A549 (cell line): ENCODE results near the gene FAM20C.
"Not testable (repeated sequence)": the region's sequence is repeated elsewhere in the genome, so short reads cannot be mapped to it uniquely, and the experiment has no call there.

Source experiments
- CBX2 ChIP-seq: fragments of 200-600 bp; sonication (generic); IDR thresholded peaks from 2 replicates; pipeline ENCODE4 v1.6.1; 2016; ENCODE audit warnings: low read depth, mild to moderate bottlenecking, borderline replicate concordance
- CEBPB ChIP-seq, 2 experiments: fragments of >200 bp in 1 of 2; sonication (Bioruptor Twin) in 1 of 2; formaldehyde crosslinking in 1 of 2; IDR thresholded peaks; 2 replicates each; pipeline ENCODE4 v1.6.1; 2012 to 2016
- EP300 ChIP-seq, 2 experiments: fragments of >200 bp; sonication (Bioruptor Twin); formaldehyde crosslinking; IDR thresholded peaks; 2 replicates in 1 of 2; 3 replicates in 1 of 2; pipeline ENCODE4 v1.6.1; 2016 to 2017
- HDAC2 ChIP-seq: fragments of 200-600 bp; sonication (generic); IDR thresholded peaks from 2 replicates; pipeline ENCODE4 v1.6.1; 2016
- HOXA7 ChIP-seq: fragments of 250-450 bp; sonication (Bioruptor Pico); IDR thresholded peaks from 2 replicates; pipeline ENCODE4 v1.5.0; 2020; ENCODE audit warnings: mild to moderate bottlenecking, moderate library complexity
- MYC ChIP-seq: IDR thresholded peaks from 2 replicates; pipeline ENCODE4 v1.6.1; 2012; ENCODE audit warnings: mild to moderate bottlenecking, inconsistent platforms, low read length, improper control_type of control experiment, borderline replicate concordance
- POLR2AphosphoS2 ChIP-seq: conservative IDR thresholded peaks from 2 replicates; pipeline ENCODE4 v1.6.1; 2012; ENCODE audit warnings: low read length, improper control_type of control experiment, inconsistent platforms
- RAD21 ChIP-seq, 2 experiments: fragments of >200 bp in 1 of 2; sonication (Bioruptor Twin) in 1 of 2; formaldehyde crosslinking in 1 of 2; IDR thresholded peaks in 1 of 2; conservative IDR thresholded peaks in 1 of 2; 2 replicates in 1 of 2; 3 replicates in 1 of 2; pipeline ENCODE4 v1.6.1; 2012 to 2018; ENCODE audit warnings: inconsistent platforms in 1 of 2
- TF ChIP-seq, protein P1 (sequence below): IDR thresholded peaks from 2 replicates; pipeline ENCODE4 v1.6.1; 2012
- TF ChIP-seq, protein P2 (sequence below): fragments of >200 bp; sonication (Bioruptor Twin); formaldehyde crosslinking; IDR thresholded peaks from 3 replicates; pipeline ENCODE4 v1.5.1; 2016
- TF ChIP-seq, protein P3 (sequence below): fragments of >200 bp; sonication (Bioruptor Twin); formaldehyde crosslinking; IDR thresholded peaks from 3 replicates; pipeline ENCODE4 v1.6.1; 2016
- TF ChIP-seq, protein P4 (sequence below): fragments of 450-650 bp; IDR thresholded peaks from 2 replicates; pipeline ENCODE4 v1.6.1; 2014; ENCODE audit warnings: antibody characterized with exemption

DNA sequence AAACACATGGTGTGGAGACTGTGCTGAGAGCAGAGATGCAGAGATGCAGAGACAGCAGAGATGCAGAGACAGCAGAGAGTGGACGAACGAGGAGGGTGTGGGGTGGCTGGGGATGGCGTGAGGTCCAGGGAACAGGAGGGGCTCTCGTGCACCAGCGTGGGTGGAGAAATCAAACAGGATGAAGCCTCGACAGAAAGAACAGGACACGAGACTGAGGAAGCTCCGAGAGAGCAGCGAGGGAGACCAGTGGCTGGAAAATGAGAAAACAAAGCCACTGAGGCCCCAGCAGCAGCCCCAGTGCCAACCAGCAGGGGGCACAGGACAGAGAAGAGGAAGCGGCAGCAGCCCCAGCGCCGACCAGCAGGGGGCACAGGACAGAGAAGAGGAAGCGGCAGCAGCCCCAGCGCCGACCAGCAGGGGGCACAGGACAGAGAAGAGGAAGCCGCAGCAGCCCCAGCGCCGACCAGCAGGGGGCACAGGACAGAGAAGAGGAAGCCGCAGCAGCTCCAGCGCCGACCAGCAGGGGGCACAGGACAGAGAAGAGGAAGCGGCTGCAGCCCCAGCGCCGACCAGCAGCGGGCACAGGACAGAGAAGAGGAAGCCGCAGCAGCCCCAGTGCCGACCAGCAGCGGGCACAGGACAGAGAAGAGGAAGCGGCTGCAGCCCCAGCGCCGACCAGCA is 70.4 kb downstream of the FAM20C start:
- TF ChIP-seq, protein P1, sequence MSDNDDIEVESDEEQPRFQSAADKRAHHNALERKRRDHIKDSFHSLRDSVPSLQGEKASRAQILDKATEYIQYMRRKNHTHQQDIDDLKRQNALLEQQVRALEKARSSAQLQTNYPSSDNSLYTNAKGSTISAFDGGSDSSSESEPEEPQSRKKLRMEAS, result not testable (repeated sequence)
- TF ChIP-seq, protein P2, sequence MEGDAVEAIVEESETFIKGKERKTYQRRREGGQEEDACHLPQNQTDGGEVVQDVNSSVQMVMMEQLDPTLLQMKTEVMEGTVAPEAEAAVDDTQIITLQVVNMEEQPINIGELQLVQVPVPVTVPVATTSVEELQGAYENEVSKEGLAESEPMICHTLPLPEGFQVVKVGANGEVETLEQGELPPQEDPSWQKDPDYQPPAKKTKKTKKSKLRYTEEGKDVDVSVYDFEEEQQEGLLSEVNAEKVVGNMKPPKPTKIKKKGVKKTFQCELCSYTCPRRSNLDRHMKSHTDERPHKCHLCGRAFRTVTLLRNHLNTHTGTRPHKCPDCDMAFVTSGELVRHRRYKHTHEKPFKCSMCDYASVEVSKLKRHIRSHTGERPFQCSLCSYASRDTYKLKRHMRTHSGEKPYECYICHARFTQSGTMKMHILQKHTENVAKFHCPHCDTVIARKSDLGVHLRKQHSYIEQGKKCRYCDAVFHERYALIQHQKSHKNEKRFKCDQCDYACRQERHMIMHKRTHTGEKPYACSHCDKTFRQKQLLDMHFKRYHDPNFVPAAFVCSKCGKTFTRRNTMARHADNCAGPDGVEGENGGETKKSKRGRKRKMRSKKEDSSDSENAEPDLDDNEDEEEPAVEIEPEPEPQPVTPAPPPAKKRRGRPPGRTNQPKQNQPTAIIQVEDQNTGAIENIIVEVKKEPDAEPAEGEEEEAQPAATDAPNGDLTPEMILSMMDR, result peak; percentile 26; the same call in 1 of the 3 replicates
- TF ChIP-seq, protein P3, sequence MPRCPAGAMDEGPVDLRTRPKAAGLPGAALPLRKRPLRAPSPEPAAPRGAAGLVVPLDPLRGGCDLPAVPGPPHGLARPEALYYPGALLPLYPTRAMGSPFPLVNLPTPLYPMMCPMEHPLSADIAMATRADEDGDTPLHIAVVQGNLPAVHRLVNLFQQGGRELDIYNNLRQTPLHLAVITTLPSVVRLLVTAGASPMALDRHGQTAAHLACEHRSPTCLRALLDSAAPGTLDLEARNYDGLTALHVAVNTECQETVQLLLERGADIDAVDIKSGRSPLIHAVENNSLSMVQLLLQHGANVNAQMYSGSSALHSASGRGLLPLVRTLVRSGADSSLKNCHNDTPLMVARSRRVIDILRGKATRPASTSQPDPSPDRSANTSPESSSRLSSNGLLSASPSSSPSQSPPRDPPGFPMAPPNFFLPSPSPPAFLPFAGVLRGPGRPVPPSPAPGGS, result not testable (repeated sequence)
- TF ChIP-seq HOXA7 (CRISPR knock-in tag); HDAC2; CBX2; MYC; RAD21 (conservative IDR thresholded peaks at IDR 0.05 in 1 of 2, IDR thresholded peaks at IDR 0.05 in 1 of 2); EP300 (IDR thresholded peaks at IDR 0.05); POLR2AphosphoS2; CEBPB (IDR thresholded peaks at IDR 0.05): not testable (repeated sequence)
- TF ChIP-seq, protein P4, sequence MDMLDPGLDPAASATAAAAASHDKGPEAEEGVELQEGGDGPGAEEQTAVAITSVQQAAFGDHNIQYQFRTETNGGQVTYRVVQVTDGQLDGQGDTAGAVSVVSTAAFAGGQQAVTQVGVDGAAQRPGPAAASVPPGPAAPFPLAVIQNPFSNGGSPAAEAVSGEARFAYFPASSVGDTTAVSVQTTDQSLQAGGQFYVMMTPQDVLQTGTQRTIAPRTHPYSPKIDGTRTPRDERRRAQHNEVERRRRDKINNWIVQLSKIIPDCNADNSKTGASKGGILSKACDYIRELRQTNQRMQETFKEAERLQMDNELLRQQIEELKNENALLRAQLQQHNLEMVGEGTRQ, result not testable (repeated sequence)
